SK-N-MC (cell line): Measurements from ENCODE around the gene TCERG1L.

Experiments
- EZH2 ChIP-seq: fragments of 200-600 bp; sonication (generic); IDR thresholded peaks from one replicate; pipeline ENCODE4 v1.6.1; 2017; ENCODE audit warnings: antibody characterized with exemption
- FOXP2 ChIP-seq: optimal IDR thresholded peaks from 2 replicates; pipeline ENCODE3; 2011; ENCODE audit warnings: mild to moderate bottlenecking, moderate library complexity; ENCODE audit not compliant: insufficient read depth; ENCODE audit errors: extremely low read length, control extremely low read depth
- POLR2AphosphoS5 ChIP-seq: IDR thresholded peaks from 2 replicates; pipeline ENCODE4 v1.6.1; 2012; ENCODE audit warnings: mild to moderate bottlenecking, low read depth, low read length, borderline replicate concordance

DNA sequence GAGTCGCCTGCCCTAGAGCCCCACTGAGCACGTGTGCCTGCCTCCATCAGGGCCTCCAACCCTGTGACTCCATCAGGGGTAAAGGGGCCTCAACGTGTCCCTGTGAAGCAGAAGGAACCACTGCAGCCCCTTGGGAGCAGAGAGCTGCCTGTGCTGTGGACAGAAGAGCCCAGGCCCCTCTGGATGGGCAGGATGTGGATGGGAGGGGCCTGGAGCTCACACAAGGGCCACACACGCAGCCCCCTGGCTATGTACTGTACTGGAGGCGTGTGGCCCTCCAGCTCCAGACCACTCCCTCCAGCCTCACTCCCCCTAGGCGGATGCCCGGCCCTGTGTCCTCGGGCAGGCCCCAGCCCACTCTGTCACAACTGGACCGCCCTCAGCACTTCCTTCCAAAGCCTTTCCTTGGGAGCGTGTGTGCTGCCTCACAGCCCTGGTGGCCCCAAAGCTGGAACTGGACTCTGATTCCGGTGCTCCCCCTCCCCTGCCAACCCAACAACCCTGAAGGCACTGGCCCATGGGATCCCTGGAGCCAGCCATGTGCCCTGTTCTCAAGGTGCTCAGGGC, 238.0 kb downstream of the TCERG1L start:
- TF ChIP-seq POLR2AphosphoS5 (no peak), EZH2 (no peak), FOXP2 (no peak)
